ENCODE results near the gene GPR89B.
"Not testable (repeated sequence)": the region's sequence is repeated elsewhere in the genome, so short reads cannot be mapped to it uniquely, and the experiment has no call there.

GRCh38 chr1:147987893-147988292, 59.7 kb downstream of the GPR89B start:
- TF ChIP-seq CTCF, POLR2A (IDR thresholded peaks at IDR 0.05): not testable (repeated sequence)

Measured in thyroid gland (tissue), 4 donors.